Measurements from ENCODE around the gene AJAP1.

The AJAP1 gene

GRCh38 chr1:4781646-4782045 is 127.2 kb downstream of the AJAP1 start:
- no peak for DNase-seq (ENCODE audit: low read depth in 1 of 2, low spot score in 1 of 2)
- Histone ChIP-seq H3K27me3 (ENCODE audit: insufficient read depth, poor library complexity, severe bottlenecking) (no peaks in the 10 kb centered on the region), H3K27ac (replicated peaks) (no peak overlapping the region), H3K4me3 (replicated peaks; ENCODE audit: insufficient read depth, low read length) (no peak overlapping the region)
- TF ChIP-seq SPI1 (IDR thresholded peaks at IDR 0.05; ENCODE audit: borderline replicate concordance, low read depth), result no peak
- no peak for TF ChIP-seq POLR2AphosphoS5 (IDR thresholded peaks at IDR 0.05; ENCODE audit: low read depth)
- no peak for TF ChIP-seq GABPA (IDR thresholded peaks at IDR 0.05; ENCODE audit: low read depth)
- TF ChIP-seq, protein P1, sequence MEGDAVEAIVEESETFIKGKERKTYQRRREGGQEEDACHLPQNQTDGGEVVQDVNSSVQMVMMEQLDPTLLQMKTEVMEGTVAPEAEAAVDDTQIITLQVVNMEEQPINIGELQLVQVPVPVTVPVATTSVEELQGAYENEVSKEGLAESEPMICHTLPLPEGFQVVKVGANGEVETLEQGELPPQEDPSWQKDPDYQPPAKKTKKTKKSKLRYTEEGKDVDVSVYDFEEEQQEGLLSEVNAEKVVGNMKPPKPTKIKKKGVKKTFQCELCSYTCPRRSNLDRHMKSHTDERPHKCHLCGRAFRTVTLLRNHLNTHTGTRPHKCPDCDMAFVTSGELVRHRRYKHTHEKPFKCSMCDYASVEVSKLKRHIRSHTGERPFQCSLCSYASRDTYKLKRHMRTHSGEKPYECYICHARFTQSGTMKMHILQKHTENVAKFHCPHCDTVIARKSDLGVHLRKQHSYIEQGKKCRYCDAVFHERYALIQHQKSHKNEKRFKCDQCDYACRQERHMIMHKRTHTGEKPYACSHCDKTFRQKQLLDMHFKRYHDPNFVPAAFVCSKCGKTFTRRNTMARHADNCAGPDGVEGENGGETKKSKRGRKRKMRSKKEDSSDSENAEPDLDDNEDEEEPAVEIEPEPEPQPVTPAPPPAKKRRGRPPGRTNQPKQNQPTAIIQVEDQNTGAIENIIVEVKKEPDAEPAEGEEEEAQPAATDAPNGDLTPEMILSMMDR (IDR thresholded peaks at IDR 0.05; ENCODE audit: insufficient read depth, low read length), result no peak
- TF ChIP-seq REST (IDR thresholded peaks at IDR 0.05; ENCODE audit: insufficient replicate concordance, low read depth), result no peak

DNA sequence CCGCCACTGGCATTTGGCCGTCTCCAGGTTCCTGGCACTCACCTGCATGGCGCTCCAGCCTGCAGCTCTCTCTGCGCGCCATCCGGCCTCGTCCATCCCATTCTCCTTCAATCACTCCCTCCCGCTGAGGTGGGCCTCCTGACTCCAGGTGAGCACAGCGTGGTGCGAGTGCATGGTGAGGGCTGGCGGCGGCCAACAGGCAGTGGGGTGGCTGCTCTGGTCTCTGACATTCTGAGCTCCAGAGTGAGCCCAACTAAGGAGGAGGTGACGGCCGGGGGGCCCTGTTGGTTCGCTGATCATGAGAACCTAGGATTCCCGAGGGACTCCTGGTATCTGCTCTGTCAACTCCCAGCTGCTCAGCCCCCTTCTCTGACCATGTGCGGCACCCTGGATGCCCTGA is 130.4 kb downstream of the AJAP1 start:
- Histone ChIP-seq H3K27ac (replicated peaks) (no peak overlapping the region), H3K27me3 (ENCODE audit: insufficient read depth, poor library complexity, severe bottlenecking) (no peaks in the 10 kb centered on the region), H3K4me3 (replicated peaks; ENCODE audit: insufficient read depth, low read length) (no peak overlapping the region)
- TF ChIP-seq REST (IDR thresholded peaks at IDR 0.05; ENCODE audit: insufficient replicate concordance, low read depth) (no peak), POLR2AphosphoS5 (IDR thresholded peaks at IDR 0.05; ENCODE audit: low read depth) (no peak), GABPA (IDR thresholded peaks at IDR 0.05; ENCODE audit: low read depth) (no peak), SPI1 (IDR thresholded peaks at IDR 0.05; ENCODE audit: borderline replicate concordance, low read depth) (no peak)
- TF ChIP-seq, protein P1 (IDR thresholded peaks at IDR 0.05; ENCODE audit: insufficient read depth, low read length), result no peak
- DNase-seq (ENCODE audit: low read depth in 1 of 2, low spot score in 1 of 2), result no peak

DNA sequence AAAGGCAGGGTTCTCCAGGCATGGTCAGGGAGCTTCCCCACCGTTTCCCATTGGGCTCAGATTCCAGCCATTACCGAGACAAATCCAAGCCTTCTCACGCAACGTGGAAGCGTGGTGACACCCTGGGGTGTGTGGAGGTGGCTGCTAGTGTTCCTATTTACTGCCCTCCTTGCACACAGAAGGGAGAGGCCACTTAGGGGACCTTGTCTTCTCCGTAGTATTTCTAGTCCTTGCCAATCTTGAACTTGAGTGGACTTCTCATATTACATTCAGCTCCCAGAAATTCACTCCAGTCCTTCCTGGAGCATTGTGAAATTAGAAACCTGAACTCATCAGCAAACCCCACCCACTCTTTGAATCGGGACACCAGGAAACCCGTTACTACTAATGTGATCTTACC is 131.6 kb downstream of the AJAP1 start:
- Histone ChIP-seq H3K4me3 (replicated peaks; ENCODE audit: insufficient read depth, low read length) (no peak overlapping the region), H3K27ac (replicated peaks) (no peak overlapping the region)
- no peak for DNase-seq (ENCODE audit: low read depth in 1 of 2, low spot score in 1 of 2)

More for the DNA sequence above, 131.6 kb downstream of the AJAP1 start:
- no peaks in the 10 kb centered on the region for H3K27me3 ChIP-seq (ENCODE audit: insufficient read depth, poor library complexity, severe bottlenecking)
- TF ChIP-seq POLR2AphosphoS5 (IDR thresholded peaks at IDR 0.05; ENCODE audit: low read depth) (no peak), REST (IDR thresholded peaks at IDR 0.05; ENCODE audit: insufficient replicate concordance, low read depth) (no peak), GABPA (IDR thresholded peaks at IDR 0.05; ENCODE audit: low read depth) (no peak), SPI1 (IDR thresholded peaks at IDR 0.05; ENCODE audit: borderline replicate concordance, low read depth) (no peak)
- TF ChIP-seq, protein P1 (IDR thresholded peaks at IDR 0.05; ENCODE audit: insufficient read depth, low read length), result no peak
